ENCODE measurements around the gene EFEMP2.
"Not testable (repeated sequence)": the region's sequence is repeated elsewhere in the genome, so short reads cannot be mapped to it uniquely, and the experiment has no call there.

Gene EFEMP2

GRCh38 chr11:65900125-65900898, 27.7 kb upstream of the EFEMP2 start, which contains the start of gene FOSL1:
Gene FOSL1 (minus strand): TSS chr11:65900388. CDS start chr11:65900339, 49 bp downstream.
- peak; percentile 93 to 96 (median 96) for DNase-seq

DNA sequence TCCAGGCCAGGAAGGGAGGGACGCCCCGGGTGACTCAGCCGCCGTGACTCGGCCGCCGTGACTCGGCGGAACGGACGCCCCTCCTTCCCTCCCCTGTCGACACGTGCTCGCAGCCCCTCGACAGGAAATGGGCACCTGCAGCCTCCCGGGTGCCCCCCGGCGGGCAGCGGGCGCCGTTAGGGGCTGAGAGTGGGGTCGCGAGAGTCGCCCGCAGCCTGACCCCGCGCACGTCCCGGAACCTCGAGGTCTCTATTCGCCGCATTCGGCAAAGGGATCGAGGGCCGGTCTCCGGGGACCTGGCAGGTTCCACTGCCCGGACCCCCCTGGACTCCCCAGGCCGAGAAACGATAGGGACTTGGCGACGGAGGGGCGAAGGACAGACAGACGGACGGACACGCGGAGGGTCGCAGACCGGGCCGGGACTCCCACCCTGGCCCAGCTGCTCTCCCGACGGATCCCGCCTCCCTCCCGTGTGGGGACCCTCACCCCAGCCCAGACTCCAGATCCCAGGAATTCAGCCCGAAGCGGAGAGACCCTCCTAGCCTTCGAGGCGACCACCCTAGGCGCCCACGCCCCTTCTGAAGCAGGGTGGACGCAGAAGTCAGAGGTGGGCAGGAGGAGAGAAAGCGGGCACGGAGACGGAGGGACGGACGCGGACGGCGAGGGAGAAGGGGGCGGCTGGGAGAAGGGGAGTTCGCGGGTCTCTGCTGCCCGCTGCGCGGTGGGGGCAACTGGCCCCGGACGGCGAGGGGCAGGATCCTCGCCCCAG, 26.9 kb upstream of the EFEMP2 start:
- peak in 2 of 5 donors; percentile 51 to 69 for DNase-seq

DNA sequence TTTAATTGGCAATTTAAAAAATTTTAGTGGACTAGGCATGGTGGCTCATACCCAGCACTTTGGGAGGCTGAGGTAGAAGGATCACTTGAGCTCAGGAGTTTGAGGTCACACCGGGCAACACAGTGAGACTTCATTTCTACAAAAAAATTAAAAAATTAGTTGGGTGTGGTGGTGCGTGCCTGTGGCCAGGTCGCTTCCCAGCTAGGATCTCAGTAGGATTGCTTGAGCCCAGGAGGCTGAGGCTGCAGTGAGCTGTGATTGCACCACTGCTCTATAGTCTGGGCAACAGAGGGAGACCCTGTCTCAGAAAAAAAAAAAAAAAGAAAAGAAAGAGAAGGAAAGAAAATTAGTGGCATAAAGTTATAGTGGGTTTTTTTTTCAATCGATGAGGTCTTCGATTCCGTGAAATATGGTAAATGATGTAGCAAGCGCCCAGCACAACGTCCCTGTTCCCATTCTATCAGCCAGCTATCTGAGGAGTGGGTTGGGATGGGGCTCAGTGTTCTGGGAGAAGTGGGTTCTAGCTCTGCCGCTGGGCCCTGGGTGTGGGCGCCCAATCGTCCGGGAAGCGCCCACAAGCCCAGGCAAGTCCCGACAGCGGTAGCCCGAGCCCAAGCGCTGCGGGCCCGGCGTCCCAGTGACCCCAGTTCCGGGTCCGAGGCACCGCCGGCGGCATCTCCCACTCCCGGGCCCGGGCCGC, 26.2 kb upstream of the EFEMP2 start:
- no peak for DNase-seq

DNA sequence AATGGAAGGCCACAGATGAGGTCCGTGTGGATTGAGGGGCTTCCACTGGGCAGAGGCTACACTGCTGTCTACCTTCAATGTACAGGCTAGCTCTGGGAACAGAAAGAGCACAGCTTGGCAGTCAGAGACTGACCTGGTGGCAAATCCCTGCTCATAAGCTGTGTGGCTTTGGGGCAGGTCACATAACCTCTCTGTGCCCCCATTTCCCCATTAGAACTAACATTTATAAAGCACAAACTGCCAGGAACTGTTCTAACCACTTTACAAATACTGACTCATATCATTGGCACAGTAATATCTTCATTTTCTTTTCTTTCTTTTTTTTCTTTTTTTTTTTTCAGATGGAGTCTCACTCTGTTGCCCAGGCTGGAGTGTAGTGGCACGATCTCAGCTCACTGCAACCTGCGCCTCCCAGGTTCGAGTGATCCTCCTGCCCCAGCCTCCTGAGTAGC, 24.4 kb upstream of the EFEMP2 start:
- no peak for DNase-seq

DNA sequence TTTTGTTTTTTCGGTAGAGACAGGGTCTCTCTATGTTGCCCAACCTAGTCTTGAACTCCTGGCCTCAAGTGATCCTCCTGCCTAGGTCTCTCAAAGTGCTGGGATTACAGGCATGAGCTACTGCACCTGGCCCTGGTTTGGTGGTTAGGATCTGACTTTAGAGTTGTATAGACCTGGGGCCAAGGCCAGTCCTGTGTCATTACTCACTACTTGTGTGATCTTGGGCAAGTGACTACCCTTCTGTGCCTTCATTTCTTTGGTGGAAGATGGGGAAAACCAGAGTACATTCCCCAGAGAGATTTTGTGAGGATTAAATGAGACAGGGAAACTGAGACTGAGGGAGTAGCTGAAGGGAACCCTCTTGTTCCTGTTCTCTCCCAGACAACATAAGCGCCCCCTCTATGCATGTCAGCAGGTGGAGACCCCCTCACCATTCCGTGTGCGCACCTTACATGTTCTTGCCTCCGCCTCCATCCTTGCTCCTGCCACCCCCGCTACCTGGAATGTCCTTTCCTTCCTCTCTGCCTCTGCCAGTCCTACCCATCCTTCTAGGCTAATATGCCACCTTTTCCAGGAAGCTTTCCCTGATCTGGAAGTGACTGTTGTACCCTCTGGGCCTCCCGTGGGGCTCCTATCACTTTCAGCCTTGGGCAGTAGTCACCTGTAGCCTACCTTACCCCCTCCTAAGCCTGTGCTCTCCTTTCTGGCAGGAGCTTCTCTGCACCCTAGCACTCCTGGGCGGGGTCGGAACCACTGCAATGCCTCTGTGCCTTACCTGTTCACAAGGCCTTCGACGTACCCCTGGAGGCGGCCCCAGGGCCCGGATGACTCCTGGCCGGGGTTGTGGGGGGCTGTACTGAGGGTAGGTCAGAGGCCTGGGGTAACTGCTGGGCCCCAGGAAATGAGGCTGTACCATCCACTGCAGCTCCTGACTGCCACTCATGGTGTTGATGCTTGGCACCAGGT, 23.7 kb upstream of the EFEMP2 start:
- no peak for DNase-seq

- DNase-seq: no peak
Measured at GRCh38 chr11:65895482-65895981, 22.9 kb upstream of the EFEMP2 start.

DNA sequence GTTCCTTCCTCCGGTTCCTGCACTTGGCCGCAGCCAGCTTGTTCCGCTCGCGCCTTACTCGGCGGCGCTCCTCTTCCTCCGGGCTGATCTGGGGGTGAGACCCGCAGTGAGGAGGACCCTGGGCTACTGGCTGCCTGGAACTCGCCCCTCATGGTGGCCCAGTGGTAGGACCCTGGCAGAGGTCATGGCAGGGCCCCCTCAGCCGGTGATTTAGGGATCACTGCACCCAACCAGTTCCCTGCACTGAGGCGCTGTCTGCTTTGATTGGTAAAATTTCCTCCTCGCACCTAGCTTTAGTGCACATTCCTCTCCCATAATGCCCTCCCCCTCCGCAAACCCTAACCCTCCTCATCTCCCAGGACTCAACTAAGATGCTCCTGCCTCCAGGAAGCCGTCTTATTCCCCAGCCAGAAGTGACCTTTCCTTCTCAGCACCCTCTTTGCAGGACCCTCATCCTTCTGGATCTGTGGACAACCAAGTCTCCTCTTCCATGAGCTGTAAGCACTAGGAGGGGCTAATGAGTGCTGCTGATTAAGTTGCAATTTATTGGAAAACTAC, 21.5 kb upstream of the EFEMP2 start:
- peak in 2 of 5 donors; percentile 34 to 62 for DNase-seq

GRCh38 chr11:65892661-65893317, 20.2 kb upstream of the EFEMP2 start:
- no peak for DNase-seq

- DNase-seq: not testable (repeated sequence)
Measured at GRCh38 chr11:65892137-65892540, 19.5 kb upstream of the EFEMP2 start.

GRCh38 chr11:65891219-65892136, 18.9 kb upstream of the EFEMP2 start:
- DNase-seq: no peak

- peak; percentile 96 to 99 (median 98) for DNase-seq
Measured at GRCh38 chr11:65890324-65891218, 18.0 kb upstream of the EFEMP2 start, which contains the start of gene CCDC85B. Gene CCDC85B (plus strand): TSS chr11:65890673. CDS start chr11:65890784, 111 bp downstream.

DNA sequence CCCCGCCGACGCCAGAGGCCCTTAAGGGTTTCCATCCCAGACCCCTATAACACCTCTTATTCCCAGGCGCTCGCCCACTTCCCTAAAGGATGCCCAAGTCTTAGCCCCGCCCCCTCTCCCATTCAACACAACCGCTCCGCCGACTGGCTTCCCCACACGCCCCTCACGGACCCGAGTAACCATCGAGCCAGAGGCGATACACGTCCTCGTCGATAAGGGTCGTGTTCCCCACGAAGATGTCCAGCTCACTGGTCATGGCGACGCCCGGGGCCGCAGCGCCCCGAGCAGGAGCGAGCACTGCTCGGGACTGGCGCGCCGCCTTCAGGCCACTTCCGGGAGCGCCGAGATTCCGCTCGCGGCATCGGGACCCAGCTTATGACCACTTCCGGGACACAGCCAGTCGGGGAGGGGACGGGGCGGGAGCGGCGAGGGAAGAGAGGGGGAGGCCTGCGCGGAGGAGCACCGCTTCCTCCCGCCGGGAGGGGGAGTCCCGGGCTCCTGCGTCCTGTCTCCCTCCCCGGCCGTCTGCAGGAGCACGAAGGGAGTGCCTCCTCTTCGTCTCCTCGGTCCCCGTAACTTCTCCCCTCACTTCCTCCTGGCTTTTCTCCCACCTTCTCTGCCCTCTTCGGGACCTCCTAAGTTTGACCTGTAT, 15.7 kb upstream of the EFEMP2 start, which contains the start of gene FIBP:
Gene FIBP (minus strand): TSS at position 309 of the 652 bp plus-strand sequence. CDS start 53 bp downstream, at position 256.
- DNase-seq: peak; percentile 94 to 98 (median 96)

- peak in 2 of 5 donors; percentile 22 to 33 for DNase-seq
Measured at GRCh38 chr11:65887723-65888162, 15.1 kb upstream of the EFEMP2 start.

- DNase-seq: no peak
Measured at GRCh38 chr11:65886826-65887722, 14.5 kb upstream of the EFEMP2 start.

DNA sequence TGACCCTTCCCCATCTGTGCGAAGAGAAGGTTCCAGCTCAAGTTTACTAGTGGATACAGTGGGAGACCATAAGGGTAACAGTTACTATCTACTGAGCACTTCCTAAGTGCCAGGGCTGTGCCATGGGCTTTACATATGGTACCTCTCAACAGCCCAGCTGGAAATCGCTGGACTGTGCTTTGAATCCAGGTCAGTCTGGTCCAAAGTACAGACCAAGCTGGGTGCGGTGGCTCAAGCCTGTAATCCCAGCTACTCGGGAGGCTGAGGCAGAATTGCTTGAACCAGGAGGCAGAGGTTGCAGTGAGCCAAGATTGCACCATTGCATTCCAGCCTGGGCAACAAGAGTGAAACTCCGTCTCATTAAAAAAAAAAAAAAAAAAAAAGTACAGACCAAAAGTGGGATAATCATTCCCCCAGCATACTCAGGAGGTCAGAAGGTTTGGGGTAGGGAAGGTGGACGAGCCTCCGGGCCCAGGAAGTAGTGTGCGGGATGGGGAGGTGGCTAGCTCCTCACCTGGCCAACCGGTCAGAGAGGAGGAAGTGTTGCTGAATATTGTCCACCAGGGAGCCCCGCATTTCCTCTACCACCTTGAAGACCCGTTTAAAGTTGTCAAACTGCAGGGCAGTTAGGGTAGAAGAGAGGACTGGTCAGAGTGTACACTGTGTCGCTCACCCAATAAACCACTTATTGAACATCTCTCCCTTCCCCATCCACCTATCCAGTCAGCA, 13.4 kb upstream of the EFEMP2 start:
- DNase-seq: no peak

GRCh38 chr11:65885231-65885630, 12.6 kb upstream of the EFEMP2 start:
- no peak for DNase-seq
